ENCODE data around the gene TASP1. TPM values are rescaled to one million over a fixed set of nuclear protein-coding genes. Genes with fewer than 3 reads are reported as not detected.

The TASP1 gene
- total RNA-seq, 1 experiment from 2014 or later, result 8.9 TPM

- ChIA-PET POLR2A (no interaction called here), CTCF (no interaction called here)
- Histone ChIP-seq H3K4me3 (ENCODE audit: low read depth in 2 of 2, low read length in 2 of 2) (no peak overlapping the region), H3K27me3 (ENCODE audit: control insufficient read depth, insufficient read depth, low read length) (peaks cover 4% of the 10 kb centered on the region; the same call in 1 of the 2 replicates), H3K4me1 (ENCODE audit: control insufficient read depth, insufficient read depth, low read length) (no peaks in the 10 kb centered on the region), H3K9me3 (ENCODE audit: control insufficient read depth, insufficient read depth, low read depth, low read length) (no peaks in the 10 kb centered on the region), H3K27ac (ENCODE audit: low read length) (no peak overlapping the region), H3K36me3 (ENCODE audit: control insufficient read depth, insufficient read depth, low read length) (no peaks in the 10 kb centered on the region)
- intact Hi-C loops (cut with micrococcal nuclease; ENCODE audit: unreplicated experiment) (no loop called here), in situ Hi-C loops (cut with HindIII; ENCODE audit: low pct_unique_long_range_greater_than_20kb, low sequenced_read_pairs) (no loop called here)
- TF ChIP-seq TCF7L2 (IDR thresholded peaks at IDR 0.05; ENCODE audit: low read depth, low read length) (no peak), SIN3A (IDR thresholded peaks at IDR 0.05; ENCODE audit: borderline replicate concordance, insufficient read depth, low read depth, low read length) (no peak), POLR2AphosphoS5 (IDR thresholded peaks at IDR 0.05; ENCODE audit: low read depth, low read length) (no peak)
- TF ChIP-seq, protein P1, sequence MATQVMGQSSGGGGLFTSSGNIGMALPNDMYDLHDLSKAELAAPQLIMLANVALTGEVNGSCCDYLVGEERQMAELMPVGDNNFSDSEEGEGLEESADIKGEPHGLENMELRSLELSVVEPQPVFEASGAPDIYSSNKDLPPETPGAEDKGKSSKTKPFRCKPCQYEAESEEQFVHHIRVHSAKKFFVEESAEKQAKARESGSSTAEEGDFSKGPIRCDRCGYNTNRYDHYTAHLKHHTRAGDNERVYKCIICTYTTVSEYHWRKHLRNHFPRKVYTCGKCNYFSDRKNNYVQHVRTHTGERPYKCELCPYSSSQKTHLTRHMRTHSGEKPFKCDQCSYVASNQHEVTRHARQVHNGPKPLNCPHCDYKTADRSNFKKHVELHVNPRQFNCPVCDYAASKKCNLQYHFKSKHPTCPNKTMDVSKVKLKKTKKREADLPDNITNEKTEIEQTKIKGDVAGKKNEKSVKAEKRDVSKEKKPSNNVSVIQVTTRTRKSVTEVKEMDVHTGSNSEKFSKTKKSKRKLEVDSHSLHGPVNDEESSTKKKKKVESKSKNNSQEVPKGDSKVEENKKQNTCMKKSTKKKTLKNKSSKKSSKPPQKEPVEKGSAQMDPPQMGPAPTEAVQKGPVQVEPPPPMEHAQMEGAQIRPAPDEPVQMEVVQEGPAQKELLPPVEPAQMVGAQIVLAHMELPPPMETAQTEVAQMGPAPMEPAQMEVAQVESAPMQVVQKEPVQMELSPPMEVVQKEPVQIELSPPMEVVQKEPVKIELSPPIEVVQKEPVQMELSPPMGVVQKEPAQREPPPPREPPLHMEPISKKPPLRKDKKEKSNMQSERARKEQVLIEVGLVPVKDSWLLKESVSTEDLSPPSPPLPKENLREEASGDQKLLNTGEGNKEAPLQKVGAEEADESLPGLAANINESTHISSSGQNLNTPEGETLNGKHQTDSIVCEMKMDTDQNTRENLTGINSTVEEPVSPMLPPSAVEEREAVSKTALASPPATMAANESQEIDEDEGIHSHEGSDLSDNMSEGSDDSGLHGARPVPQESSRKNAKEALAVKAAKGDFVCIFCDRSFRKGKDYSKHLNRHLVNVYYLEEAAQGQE (IDR thresholded peaks at IDR 0.05; ENCODE audit: insufficient read depth in 1 of 2, low read depth in 2 of 2, low read length in 1 of 2), result no peak
- TF ChIP-seq, protein P2, sequence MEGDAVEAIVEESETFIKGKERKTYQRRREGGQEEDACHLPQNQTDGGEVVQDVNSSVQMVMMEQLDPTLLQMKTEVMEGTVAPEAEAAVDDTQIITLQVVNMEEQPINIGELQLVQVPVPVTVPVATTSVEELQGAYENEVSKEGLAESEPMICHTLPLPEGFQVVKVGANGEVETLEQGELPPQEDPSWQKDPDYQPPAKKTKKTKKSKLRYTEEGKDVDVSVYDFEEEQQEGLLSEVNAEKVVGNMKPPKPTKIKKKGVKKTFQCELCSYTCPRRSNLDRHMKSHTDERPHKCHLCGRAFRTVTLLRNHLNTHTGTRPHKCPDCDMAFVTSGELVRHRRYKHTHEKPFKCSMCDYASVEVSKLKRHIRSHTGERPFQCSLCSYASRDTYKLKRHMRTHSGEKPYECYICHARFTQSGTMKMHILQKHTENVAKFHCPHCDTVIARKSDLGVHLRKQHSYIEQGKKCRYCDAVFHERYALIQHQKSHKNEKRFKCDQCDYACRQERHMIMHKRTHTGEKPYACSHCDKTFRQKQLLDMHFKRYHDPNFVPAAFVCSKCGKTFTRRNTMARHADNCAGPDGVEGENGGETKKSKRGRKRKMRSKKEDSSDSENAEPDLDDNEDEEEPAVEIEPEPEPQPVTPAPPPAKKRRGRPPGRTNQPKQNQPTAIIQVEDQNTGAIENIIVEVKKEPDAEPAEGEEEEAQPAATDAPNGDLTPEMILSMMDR (IDR thresholded peaks at IDR 0.05), result no peak
- no TSS peak for BruUV-seq (replicated peaks)
- DNase-seq (ENCODE audit: low read depth, low spot score), result no peak
- ATAC-seq, result no peak
Measured at GRCh38 chr20:13676682-13677081, 38.0 kb upstream of the TASP1 start.

DNA sequence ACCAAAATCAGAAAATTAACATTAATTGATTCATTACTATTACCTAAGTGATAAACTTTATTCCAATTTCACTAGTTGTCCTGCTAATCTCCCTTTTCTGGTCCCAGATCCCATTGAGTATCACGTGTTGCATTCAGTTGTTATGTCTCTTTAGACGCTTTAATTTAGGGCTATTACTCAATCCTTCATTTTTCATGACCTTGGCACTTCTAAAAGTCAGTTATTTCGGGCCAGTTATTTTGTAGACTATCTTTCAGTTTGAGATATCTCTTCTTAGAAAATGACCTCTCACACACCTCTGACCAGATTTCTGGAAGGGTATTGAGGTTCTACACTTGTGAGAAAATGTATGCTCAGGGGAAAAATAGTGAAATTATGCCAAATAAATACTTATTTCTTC, 34.0 kb upstream of the TASP1 start:
- CTCF ChIA-PET, result no interaction called here

More for the DNA sequence above, 34.0 kb upstream of the TASP1 start:
- Histone ChIP-seq H3K4me3 (ENCODE audit: low read depth in 2 of 2, low read length in 2 of 2) (no peak overlapping the region), H3K4me1 (ENCODE audit: control insufficient read depth, insufficient read depth, low read length) (no peaks in the 10 kb centered on the region), H3K36me3 (ENCODE audit: control insufficient read depth, insufficient read depth, low read length) (no peaks in the 10 kb centered on the region), H3K9me3 (ENCODE audit: control insufficient read depth, insufficient read depth, low read depth, low read length) (no peaks in the 10 kb centered on the region), H3K27me3 (ENCODE audit: control insufficient read depth, insufficient read depth, low read length) (peaks cover 4% of the 10 kb centered on the region; the same call in 1 of the 2 replicates), H3K27ac (ENCODE audit: low read length) (no peak overlapping the region)
- intact Hi-C loops (cut with micrococcal nuclease; ENCODE audit: unreplicated experiment), result no loop called here
- ATAC-seq (no peak), DNase-seq (ENCODE audit: low read depth, low spot score) (no peak)
- POLR2A ChIA-PET, result no interaction called here
- no TSS peak for BruUV-seq (replicated peaks)
- in situ Hi-C loops (cut with HindIII; ENCODE audit: low pct_unique_long_range_greater_than_20kb, low sequenced_read_pairs), result no loop called here
- TF ChIP-seq, protein P1 (IDR thresholded peaks at IDR 0.05; ENCODE audit: insufficient read depth in 1 of 2, low read depth in 2 of 2, low read length in 1 of 2), result no peak
- TF ChIP-seq SIN3A (IDR thresholded peaks at IDR 0.05; ENCODE audit: borderline replicate concordance, insufficient read depth, low read depth, low read length) (no peak), TCF7L2 (IDR thresholded peaks at IDR 0.05; ENCODE audit: low read depth, low read length) (no peak), POLR2AphosphoS5 (IDR thresholded peaks at IDR 0.05; ENCODE audit: low read depth, low read length) (no peak)
- TF ChIP-seq, protein P2 (IDR thresholded peaks at IDR 0.05), result no peak

All from Panc1 (cell line).